ENCODE measurements around the gene RAD51B. TPM values are rescaled to one million over a fixed set of nuclear protein-coding genes. Genes with fewer than 3 reads are reported as not detected.

The RAD51B gene
- total and polyA plus RNA-seq, 2 of the 13 experiments (the other 11 are each of a cell fraction or from before 2014, with no cell fraction given): 7.0 to 9.5 TPM

- TF ChIP-seq ZNF382 (CRISPR knock-in tag; IDR thresholded peaks at IDR 0.05; ENCODE audit: borderline replicate concordance): no peak
- TF ChIP-seq SRSF4 (IDR thresholded peaks at IDR 0.05; ENCODE audit: low read depth, low read length, poor library complexity, severe bottlenecking): no peak
- TF ChIP-seq IKZF1 (IDR thresholded peaks at IDR 0.05): no peak
- TF ChIP-seq KMT2B (CRISPR knock-in tag; IDR thresholded peaks at IDR 0.05): no peak
Observed at GRCh38 chr14:68535404-68536017, 715.9 kb downstream of the RAD51B start (continued).

- no peak overlapping the region for H3K27ac ChIP-seq (ENCODE audit: extremely low read length, insufficient read depth, low read length)
- TF ChIP-seq HDAC6 (IDR thresholded peaks at IDR 0.05; ENCODE audit: low read depth, low read length): no peak
- TF ChIP-seq SMC3 (IDR thresholded peaks at IDR 0.05; ENCODE audit: low read length): no peak
- no peak for TF ChIP-seq THAP8 (CRISPR knock-in tag; IDR thresholded peaks at IDR 0.05; ENCODE audit: borderline replicate concordance)
- TF ChIP-seq RBM39 (IDR thresholded peaks at IDR 0.05; ENCODE audit: low read depth, low read length, poor library complexity, severe bottlenecking): no peak
- TF ChIP-seq ZNF691 (CRISPR knock-in tag; IDR thresholded peaks at IDR 0.05; ENCODE audit: borderline replicate concordance, low read depth): no peak
- TF ChIP-seq ELF1 (CRISPR knock-in tag; IDR thresholded peaks at IDR 0.05): no peak
- no peak for TF ChIP-seq SNAPC4 (CRISPR knock-in tag; IDR thresholded peaks at IDR 0.05)
- no peak for TF ChIP-seq NFKB2 (CRISPR knock-in tag; IDR thresholded peaks at IDR 0.05; ENCODE audit: borderline replicate concordance)
- no peak for TF ChIP-seq ELF3 (CRISPR knock-in tag; IDR thresholded peaks at IDR 0.05)
- no peak for TF ChIP-seq HHEX (CRISPR knock-in tag; IDR thresholded peaks at IDR 0.05)
- no peak for TF ChIP-seq MTF1 (CRISPR knock-in tag; IDR thresholded peaks at IDR 0.05)
- TF ChIP-seq ZNF720 (CRISPR knock-in tag; IDR thresholded peaks at IDR 0.05): no peak
Observed at GRCh38 chr14:68536018-68536410, 716.4 kb downstream of the RAD51B start.

More at GRCh38 chr14:68536018-68536410, 716.4 kb downstream of the RAD51B start:
- ChIA-PET POLR2A (no interaction called here), CTCF (ENCODE audit: low intra/inter-chr PET ratio, low total read pairs) (no interaction called here)
- BruUV-seq (replicated peaks): no TSS peak
- FAIRE-seq: no peak
- Histone ChIP-seq H3K4me3 (replicated peaks in 1 of 3; ENCODE audit: insufficient read depth in 1 of 3, low read depth in 2 of 3, low read length in 3 of 3) (no peak overlapping the region), H3K4me2 (ENCODE audit: low read depth, low read length) (no peak overlapping the region), H3K9ac (ENCODE audit: insufficient read depth, low read depth, low read length) (no peak overlapping the region), H3K9me3 (ENCODE audit: low read length) (peaks cover 2% of the 10 kb centered on the region), H4K20me1 (ENCODE audit: insufficient read depth, low read length) (no peaks in the 10 kb centered on the region), H3K4me1 (ENCODE audit: insufficient read depth, low read length) (peaks cover 15% of the 10 kb centered on the region), H3K36me3 (replicated peaks in 1 of 2; ENCODE audit: control insufficient read depth in 1 of 2, insufficient read depth in 2 of 2, low read length in 2 of 2) (no peaks in the 10 kb centered on the region), H3K79me2 (ENCODE audit: insufficient read depth, low read length) (no peaks in the 10 kb centered on the region), H2AFZ (ENCODE audit: low read length) (no peak overlapping the region), H3K27me3 (ENCODE audit: control insufficient read depth in 1 of 2, insufficient read depth in 2 of 2, low read length in 2 of 2) (no peaks in the 10 kb centered on the region)
- no peak for DNase-seq (ENCODE audit: low spot score)
- in situ Hi-C loops (cut with HindIII; ENCODE audit: extremely low pct_ligation_motif_present, low pct_unique_long_range_greater_than_20kb) (no loop called here), intact Hi-C loops (cut with micrococcal nuclease; ENCODE audit: unreplicated experiment) (no loop called here)
- WGBS (ENCODE audit: low lambda C conversion rate): 96% methylated on average over 1 of the region's 1 CpG
- ATAC-seq: no peak

All from HepG2 (cell line).